NT2/D1 (cell line): ENCODE results near the gene RHOG.
"Not testable (repeated sequence)": the region's sequence is repeated elsewhere in the genome, so short reads cannot be mapped to it uniquely, and the experiment has no call there.

Experiments used
- YY1 ChIP-seq: IDR thresholded peaks from 2 replicates; pipeline ENCODE4 v1.6.1; 2011; ENCODE audit not compliant: insufficient read length, insufficient read depth
- ZNF274 ChIP-seq: IDR thresholded peaks from 2 replicates; pipeline ENCODE4 v1.6.1; 2011; ENCODE audit warnings: mild to moderate bottlenecking, low read depth, low read length

DNA sequence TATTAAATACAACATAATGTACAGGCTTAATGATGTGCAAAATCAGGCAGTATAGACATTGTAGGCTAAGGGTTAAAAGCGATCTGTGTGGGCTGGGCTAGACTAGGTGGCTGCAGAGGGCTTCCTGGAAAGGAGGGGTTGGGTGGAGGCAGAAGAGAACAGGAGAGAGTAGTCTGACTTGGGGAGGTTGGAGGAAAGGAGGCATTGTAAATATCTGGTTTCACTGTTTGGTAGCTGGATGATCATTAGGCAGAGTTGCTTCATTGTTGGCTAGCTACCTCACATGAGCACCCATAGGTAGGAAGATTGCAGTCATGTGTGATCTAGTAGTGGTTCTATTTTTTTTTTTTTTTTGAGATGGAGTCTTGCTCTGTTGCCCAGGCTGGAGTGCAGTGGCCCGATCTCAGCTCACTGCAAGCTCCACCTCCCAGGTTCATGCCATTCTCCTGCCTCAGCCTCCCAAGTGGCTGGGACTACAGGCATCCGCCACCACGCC, 20.2 kb upstream of the RHOG start:
- not testable (repeated sequence) for TF ChIP-seq YY1, ZNF274
